DND-41 (cell line): ENCODE measurements around the gene NRIP1.

Source experiments
- EZH2 ChIP-seq: IDR thresholded peaks from 3 replicates; pipeline ENCODE4 v1.6.1; 2012; ENCODE audit warnings: borderline replicate concordance, low read depth, mild to moderate bottlenecking, moderate library complexity, low read length, inconsistent platforms; ENCODE audit not compliant: severe bottlenecking
- TF ChIP-seq, protein P1 (sequence below): IDR thresholded peaks from 2 replicates; pipeline ENCODE4 v1.5.1; 2012; ENCODE audit warnings: borderline replicate concordance, low read length, moderate library complexity, mild to moderate bottlenecking; ENCODE audit not compliant: poor library complexity, severe bottlenecking; ENCODE audit errors: extremely low read depth

- TF ChIP-seq, protein P1, sequence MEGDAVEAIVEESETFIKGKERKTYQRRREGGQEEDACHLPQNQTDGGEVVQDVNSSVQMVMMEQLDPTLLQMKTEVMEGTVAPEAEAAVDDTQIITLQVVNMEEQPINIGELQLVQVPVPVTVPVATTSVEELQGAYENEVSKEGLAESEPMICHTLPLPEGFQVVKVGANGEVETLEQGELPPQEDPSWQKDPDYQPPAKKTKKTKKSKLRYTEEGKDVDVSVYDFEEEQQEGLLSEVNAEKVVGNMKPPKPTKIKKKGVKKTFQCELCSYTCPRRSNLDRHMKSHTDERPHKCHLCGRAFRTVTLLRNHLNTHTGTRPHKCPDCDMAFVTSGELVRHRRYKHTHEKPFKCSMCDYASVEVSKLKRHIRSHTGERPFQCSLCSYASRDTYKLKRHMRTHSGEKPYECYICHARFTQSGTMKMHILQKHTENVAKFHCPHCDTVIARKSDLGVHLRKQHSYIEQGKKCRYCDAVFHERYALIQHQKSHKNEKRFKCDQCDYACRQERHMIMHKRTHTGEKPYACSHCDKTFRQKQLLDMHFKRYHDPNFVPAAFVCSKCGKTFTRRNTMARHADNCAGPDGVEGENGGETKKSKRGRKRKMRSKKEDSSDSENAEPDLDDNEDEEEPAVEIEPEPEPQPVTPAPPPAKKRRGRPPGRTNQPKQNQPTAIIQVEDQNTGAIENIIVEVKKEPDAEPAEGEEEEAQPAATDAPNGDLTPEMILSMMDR = no peak
- TF ChIP-seq EZH2 = no peak
Measured at GRCh38 chr21:14987370-14988170, 77.2 kb downstream of the NRIP1 start.
